ENCODE results near the gene MRGPRD. TPM values are rescaled to one million over a fixed set of nuclear protein-coding genes. Genes with fewer than 3 reads are reported as not detected.

MRGPRD gene
- total and polyA plus RNA-seq, 2 of the 8 experiments (the other 6 are each of a cell fraction or from before 2014, with no cell fraction given): not detected

GRCh38 chr11:69005183-69005630 lies 24.4 kb upstream of the MRGPRD start:
- no peak overlapping the region for H2BK20ac ChIP-seq (ENCODE audit: low read length)
- no peaks in the 10 kb centered on the region for H3K23me2 ChIP-seq (ENCODE audit: low read depth, low read length)
- H3K79me2 ChIP-seq (ENCODE audit: control insufficient read depth in 1 of 2, insufficient read depth in 2 of 2, low read length in 2 of 2): no peaks in the 10 kb centered on the region
- H3K4me2 ChIP-seq (ENCODE audit: insufficient read depth in 1 of 2, low read depth in 2 of 2, low read length in 2 of 2): no peak overlapping the region
- FAIRE-seq: no peak
- no peaks in the 10 kb centered on the region for H3K27me3 ChIP-seq (replicated peaks in 1 of 4; ENCODE audit: control insufficient read depth in 3 of 4, extremely low read depth in 1 of 4, insufficient read depth in 3 of 4, low read length in 3 of 4)
- DNase-seq (ENCODE audit: low read depth in 1 of 2, low spot score in 2 of 2): no peak
- no peak overlapping the region for H4K5ac ChIP-seq (ENCODE audit: insufficient read length, low read depth, low read length)
- peaks cover 0 to 3% (median under 1%) of the 10 kb centered on the region in 4 experiments; a peak in 5 of 7 replicates for H3K4me1 ChIP-seq (replicated peaks in 1 of 4; ENCODE audit: control insufficient read depth in 3 of 4, insufficient read depth in 4 of 4, low read length in 3 of 4)
- no peak overlapping the region for H3K27ac ChIP-seq (ENCODE audit: low read depth, low read length)
- H2BK120ac ChIP-seq (replicated peaks; ENCODE audit: low read depth, low read length): no peak overlapping the region
- H3K9me3 ChIP-seq (ENCODE audit: insufficient read depth in 2 of 2, low read depth in 1 of 2, low read length in 1 of 2): no peaks in the 10 kb centered on the region
- H2BK12ac ChIP-seq (ENCODE audit: low read depth, low read length): no peak overlapping the region
- no peak overlapping the region for H4K91ac ChIP-seq (replicated peaks; ENCODE audit: insufficient read length, low read length)
- H4K8ac ChIP-seq (ENCODE audit: extremely low read depth, insufficient read depth, low read length): no peak overlapping the region
- CTCF ChIA-PET (ENCODE audit: partially characterized antibody): no interaction called here
- H3K36me3 ChIP-seq (ENCODE audit: control insufficient read depth in 2 of 4, insufficient read depth in 4 of 4, low read length in 3 of 4): no peaks in the 10 kb centered on the region; a peak in 1 of 8 replicates
- H2BK5ac ChIP-seq (ENCODE audit: low read depth, low read length): no peak overlapping the region; the same call in 1 of the 2 replicates
- no peak overlapping the region for H3K4me3 ChIP-seq (ENCODE audit: extremely low read depth in 1 of 4, insufficient read depth in 2 of 4, low read depth in 3 of 4, low read length in 4 of 4)
- H3K9ac ChIP-seq (replicated peaks in 1 of 4; ENCODE audit: extremely low read depth in 1 of 4, low read depth in 3 of 4, low read length in 3 of 4): no peak overlapping the region
- no peaks in the 10 kb centered on the region for H4K20me1 ChIP-seq (replicated peaks in 1 of 2; ENCODE audit: control insufficient read depth in 1 of 2, insufficient read depth in 2 of 2, low read length in 2 of 2)
- H2AFZ ChIP-seq (ENCODE audit: low read length): no peak overlapping the region
- WGBS, 2 experiments (ENCODE audit: extremely low coverage in 1 of 2, insufficient coverage in 1 of 2, insufficient read length in 1 of 2, insufficient replicate concordance in 2 of 2, low coverage in 1 of 2, low lambda C conversion rate in 2 of 2, missing lambda C conversion rate in 1 of 2): 94% methylated on average over 27 of the region's 27 CpGs; no CpG with 5 or more reads in 1 of the 2 experiments
- no peak overlapping the region for H3K23ac ChIP-seq (ENCODE audit: insufficient read length)
- no peak overlapping the region for H2BK15ac ChIP-seq (ENCODE audit: low read length)
- no peak overlapping the region for H3K4ac ChIP-seq (replicated peaks; ENCODE audit: insufficient read length, low read depth, low read length)
- no peak overlapping the region for H3K18ac ChIP-seq (ENCODE audit: extremely low read depth, low read length)
- POLR2A ChIA-PET (ENCODE audit: partially characterized antibody): no interaction called here
- H3K56ac ChIP-seq (replicated peaks; ENCODE audit: insufficient read length, low read depth, low read length): no peak overlapping the region
- H2AK5ac ChIP-seq (ENCODE audit: low read depth, low read length): no peak overlapping the region
- no peaks in the 10 kb centered on the region for H3K79me1 ChIP-seq (ENCODE audit: low read depth, low read length)
- no peak overlapping the region for H3K14ac ChIP-seq (ENCODE audit: insufficient read length)
- TF ChIP-seq RXRA (IDR thresholded peaks at IDR 0.05; ENCODE audit: insufficient read depth, low read depth, low read length): no peak
- TF ChIP-seq EZH2 (IDR thresholded peaks at IDR 0.05; ENCODE audit: low read depth, low read length, severe bottlenecking): no peak
- TF ChIP-seq ATF2 (IDR thresholded peaks at IDR 0.05; ENCODE audit: low read length): no peak
- TF ChIP-seq KDM4A (IDR thresholded peaks at IDR 0.05; ENCODE audit: low read depth, low read length, severe bottlenecking): no peak

All from H1 (cell line).